Measurements from ENCODE around the gene PPP1R36. TPM values are rescaled to one million over a fixed set of nuclear protein-coding genes. Genes with fewer than 3 reads are reported as not detected.
"Not testable (repeated sequence)": the region's sequence is repeated elsewhere in the genome, so short reads cannot be mapped to it uniquely, and the experiment has no call there.

PPP1R36 gene
- total and polyA plus RNA-seq, 3 donors from 2014 or later, result 22.4 to 108 (median 38.5) TPM

GRCh38 chr14:64550621-64551333 lies 1.0 kb downstream of the PPP1R36 start:
- TF ChIP-seq POLR2A (IDR thresholded peaks at IDR 0.05), result no peak
- TF ChIP-seq CTCF (IDR thresholded peaks at IDR 0.05), result no peak
- H3K4me3 ChIP-seq, result peak overlapping the region in 1 of 2 donors; percentile 59
- no peaks in the 10 kb centered on the region for H3K36me3 ChIP-seq (ENCODE audit: low read depth, missing control alignments)
- intact Hi-C loops (cut with DNase I; ENCODE audit: low total_unique reads), result no loop called here
- H3K27ac ChIP-seq, result no peak overlapping the region
- H3K4me1 ChIP-seq, result no peaks in the 10 kb centered on the region
- 48 to 58% methylated on average over 7 of the region's 7 CpGs for WGBS, 2 donors
- no peaks in the 10 kb centered on the region for H3K27me3 ChIP-seq
- DNase-seq, result no peak
- no peaks in the 10 kb centered on the region for H3K9me3 ChIP-seq

GRCh38 chr14:64554556-64554955 lies 4.8 kb downstream of the PPP1R36 start:
- intact Hi-C loops (cut with DNase I; ENCODE audit: low total_unique reads), result no loop called here

GRCh38 chr14:64556526-64556925 lies 6.8 kb downstream of the PPP1R36 start:
- no peaks in the 10 kb centered on the region for H3K4me1 ChIP-seq
- H3K27ac ChIP-seq, result no peak overlapping the region
- no peak overlapping the region for H3K4me3 ChIP-seq
- WGBS, 2 donors, result 89 to 96% methylated on average over 5 of the region's 5 CpGs
- intact Hi-C loops (cut with DNase I; ENCODE audit: low total_unique reads), result no loop called here
- TF ChIP-seq POLR2A (IDR thresholded peaks at IDR 0.05), result no peak
- TF ChIP-seq CTCF (IDR thresholded peaks at IDR 0.05), result no peak
- no peaks in the 10 kb centered on the region for H3K27me3 ChIP-seq
- no peak for DNase-seq
- no peaks in the 10 kb centered on the region for H3K36me3 ChIP-seq (ENCODE audit: low read depth, missing control alignments)
- no peaks in the 10 kb centered on the region for H3K9me3 ChIP-seq

More at GRCh38 chr14:64554556-64554955, 4.8 kb downstream of the PPP1R36 start:
- H3K9me3 ChIP-seq, result no peaks in the 10 kb centered on the region
- no peak overlapping the region for H3K4me3 ChIP-seq
- no peak for DNase-seq
- H3K27ac ChIP-seq, result no peak overlapping the region
- no peak for TF ChIP-seq POLR2A (IDR thresholded peaks at IDR 0.05)
- no peak for TF ChIP-seq CTCF (IDR thresholded peaks at IDR 0.05)
- H3K4me1 ChIP-seq, result no peaks in the 10 kb centered on the region
- 80 to 82% methylated on average over 4 of the region's 4 CpGs for WGBS, 2 donors
- no peaks in the 10 kb centered on the region for H3K36me3 ChIP-seq (ENCODE audit: low read depth, missing control alignments)
- no peaks in the 10 kb centered on the region for H3K27me3 ChIP-seq

GRCh38 chr14:64558216-64558615 lies 8.5 kb downstream of the PPP1R36 start:
- H3K36me3 ChIP-seq (ENCODE audit: low read depth, missing control alignments); H3K4me1 ChIP-seq; DNase-seq; H3K27ac ChIP-seq; H3K27me3 ChIP-seq; H3K9me3 ChIP-seq; intact Hi-C loops (cut with DNase I; ENCODE audit: low total_unique reads); H3K4me3 ChIP-seq: not testable (repeated sequence)
- WGBS, 2 donors, result 88 to 93% methylated on average over 2 of the region's 2 CpGs

- Histone ChIP-seq H3K27ac (no peak overlapping the region), H3K4me1 (peaks cover 2% of the 10 kb centered on the region), H3K36me3 (ENCODE audit: low read depth, missing control alignments) (no peaks in the 10 kb centered on the region), H3K4me3 (no peak overlapping the region), H3K9me3 (no peaks in the 10 kb centered on the region), H3K27me3 (no peaks in the 10 kb centered on the region)
- TF ChIP-seq POLR2A (IDR thresholded peaks at IDR 0.05), result no peak
- TF ChIP-seq CTCF (IDR thresholded peaks at IDR 0.05), result no peak
- 47 to 73% methylated on average over 2 of the region's 2 CpGs for WGBS, 2 donors
- intact Hi-C loops (cut with DNase I; ENCODE audit: low total_unique reads), result no loop called here
- no peak for DNase-seq
These were observed 11.9 kb downstream of the PPP1R36 start for GRCh38 chr14:64561631-64562030.
